Measurements from ENCODE around the gene SEPTIN11. TPM values are rescaled to one million over a fixed set of nuclear protein-coding genes. Genes with fewer than 3 reads are reported as not detected.

SEPTIN11 gene
- total and polyA plus RNA-seq, 7 donors, result 5.7 to 54.0 (median 33.2) TPM

GRCh38 chr4:76979236-76979635 lies 29.7 kb downstream of the SEPTIN11 start:
- Histone ChIP-seq H3K4me3 (no peak overlapping the region), H3K4me1 (peaks cover 23% of the 10 kb centered on the region), H3K27ac (no peak overlapping the region), H3K36me3 (ENCODE audit: insufficient read depth in 1 of 2, low read depth in 1 of 2) (no peaks in the 10 kb centered on the region), H3K27me3 (ENCODE audit: insufficient read depth in 3 of 3, low read length in 2 of 3) (no peaks in the 10 kb centered on the region), H3K9me3 (no peaks in the 10 kb centered on the region)
- intact Hi-C loops (cut with DNase I), result no loop called here
- DNase-seq (no peak), ATAC-seq (no peak)
- 97 to 100% (median 98%) methylated on average over 2 of the region's 2 CpGs for WGBS, 3 donors
- TF ChIP-seq, protein P1, sequence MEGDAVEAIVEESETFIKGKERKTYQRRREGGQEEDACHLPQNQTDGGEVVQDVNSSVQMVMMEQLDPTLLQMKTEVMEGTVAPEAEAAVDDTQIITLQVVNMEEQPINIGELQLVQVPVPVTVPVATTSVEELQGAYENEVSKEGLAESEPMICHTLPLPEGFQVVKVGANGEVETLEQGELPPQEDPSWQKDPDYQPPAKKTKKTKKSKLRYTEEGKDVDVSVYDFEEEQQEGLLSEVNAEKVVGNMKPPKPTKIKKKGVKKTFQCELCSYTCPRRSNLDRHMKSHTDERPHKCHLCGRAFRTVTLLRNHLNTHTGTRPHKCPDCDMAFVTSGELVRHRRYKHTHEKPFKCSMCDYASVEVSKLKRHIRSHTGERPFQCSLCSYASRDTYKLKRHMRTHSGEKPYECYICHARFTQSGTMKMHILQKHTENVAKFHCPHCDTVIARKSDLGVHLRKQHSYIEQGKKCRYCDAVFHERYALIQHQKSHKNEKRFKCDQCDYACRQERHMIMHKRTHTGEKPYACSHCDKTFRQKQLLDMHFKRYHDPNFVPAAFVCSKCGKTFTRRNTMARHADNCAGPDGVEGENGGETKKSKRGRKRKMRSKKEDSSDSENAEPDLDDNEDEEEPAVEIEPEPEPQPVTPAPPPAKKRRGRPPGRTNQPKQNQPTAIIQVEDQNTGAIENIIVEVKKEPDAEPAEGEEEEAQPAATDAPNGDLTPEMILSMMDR (IDR thresholded peaks at IDR 0.05), result no peak

- intact Hi-C loops (cut with DNase I), result no loop called here
- DNase-seq, result no peak
- TF ChIP-seq, protein P1 (IDR thresholded peaks at IDR 0.05), result no peak
- Histone ChIP-seq H3K36me3 (ENCODE audit: insufficient read depth in 1 of 2, low read depth in 1 of 2) (no peaks in the 10 kb centered on the region), H3K4me3 (no peak overlapping the region), H3K9me3 (no peaks in the 10 kb centered on the region), H3K27ac (no peak overlapping the region), H3K27me3 (ENCODE audit: insufficient read depth in 3 of 3, low read length in 2 of 3) (no peaks in the 10 kb centered on the region), H3K4me1 (peaks cover 29% of the 10 kb centered on the region)
- WGBS, 3 donors, result 38 to 50% (median 47%) methylated on average over 6 of the region's 6 CpGs
- ATAC-seq, result no peak
These were observed 30.7 kb downstream of the SEPTIN11 start for GRCh38 chr4:76980261-76980660.

- Histone ChIP-seq H3K27ac (no peak overlapping the region), H3K4me3 (no peak overlapping the region), H3K4me1 (peaks cover 39% of the 10 kb centered on the region), H3K9me3 (no peaks in the 10 kb centered on the region), H3K36me3 (ENCODE audit: insufficient read depth in 1 of 2, low read depth in 1 of 2) (no peaks in the 10 kb centered on the region), H3K27me3 (ENCODE audit: insufficient read depth in 3 of 3, low read length in 2 of 3) (no peaks in the 10 kb centered on the region)
- WGBS, 3 donors, result 71 to 75% (median 72%) methylated on average over 3 of the region's 3 CpGs
- DNase-seq (no peak), ATAC-seq (no peak)
- intact Hi-C loops (cut with DNase I), result no loop called here
- TF ChIP-seq, protein P1 (IDR thresholded peaks at IDR 0.05), result no peak
These were observed 32.1 kb downstream of the SEPTIN11 start for GRCh38 chr4:76981644-76982043.

- H3K4me3 ChIP-seq, result no peak overlapping the region
- WGBS, 3 donors, result 62 to 78% (median 66%) methylated on average over 7 of the region's 7 CpGs
- DNase-seq (no peak), ATAC-seq (no peak)
- peaks cover 46% of the 10 kb centered on the region for H3K4me1 ChIP-seq
- H3K9me3 ChIP-seq, result no peaks in the 10 kb centered on the region
- intact Hi-C loops (cut with DNase I), result no loop called here
- H3K36me3 ChIP-seq (ENCODE audit: insufficient read depth in 1 of 2, low read depth in 1 of 2), result no peaks in the 10 kb centered on the region
- H3K27me3 ChIP-seq (ENCODE audit: insufficient read depth in 3 of 3, low read length in 2 of 3), result no peaks in the 10 kb centered on the region
- no peak overlapping the region for H3K27ac ChIP-seq
- TF ChIP-seq, protein P1 (IDR thresholded peaks at IDR 0.05), result no peak
These were observed 33.4 kb downstream of the SEPTIN11 start for GRCh38 chr4:76982638-76983584.
